Measurements from ENCODE around the gene RNF26. TPM values are rescaled to one million over a fixed set of nuclear protein-coding genes. Genes with fewer than 3 reads are reported as not detected.

RNF26 gene
- total and polyA plus RNA-seq, 4 donors = 6.3 to 19.1 (median 11.1) TPM

GRCh38 chr11:119335655-119336543 lies 1.6 kb downstream of the RNF26 start:
- TF ChIP-seq YY1 (IDR thresholded peaks at IDR 0.05) (peak; percentile 68), ATF3 (IDR thresholded peaks at IDR 0.05) (no peak), ZBTB33 (IDR thresholded peaks at IDR 0.05) (no peak), RXRA (IDR thresholded peaks at IDR 0.05) (peak in 1 of 2 donors; percentile 56), HNF4A (conservative IDR thresholded peaks at IDR 0.05) (peak; percentile 63 to 79), SP1 (IDR thresholded peaks at IDR 0.05) (peak; percentile 66), MAX (IDR thresholded peaks at IDR 0.05) (no peak), HNF4G (IDR thresholded peaks at IDR 0.05) (no peak), REST (IDR thresholded peaks at IDR 0.05) (no peak), TAF1 (conservative IDR thresholded peaks at IDR 0.05) (no peak)
- H3K27me3 ChIP-seq (ENCODE audit: control insufficient read depth in 4 of 4, insufficient read depth in 4 of 4, low read length in 3 of 4) = peaks cover 0 to 2% (median 0%) of the 10 kb centered on the region in 4 donors
- 74% methylated on average over 30 of the region's 30 CpGs for WGBS
- peak overlapping the region in 1 of 2 donors; percentile 75 for H3K27ac ChIP-seq (ENCODE audit: low read depth in 1 of 2, low read length in 2 of 2)
- H3K9ac ChIP-seq (ENCODE audit: low read depth in 1 of 2, low read length in 2 of 2) = no peak overlapping the region
- H3K4me3 ChIP-seq (ENCODE audit: low read depth in 1 of 3, low read length in 3 of 3) = no peak overlapping the region
- no peaks in the 10 kb centered on the region for H3K36me3 ChIP-seq (ENCODE audit: control insufficient read depth in 4 of 4, insufficient read depth in 3 of 4, low read depth in 1 of 4, low read length in 3 of 4)
- no peaks in the 10 kb centered on the region for H3K9me3 ChIP-seq (ENCODE audit: control insufficient read depth in 4 of 4, low read length in 3 of 4)
- DNase-seq (ENCODE audit: low spot score) = no peak
- H3K4me1 ChIP-seq (ENCODE audit: control insufficient read depth in 4 of 4, insufficient read depth in 4 of 4, low read length in 3 of 4) = peaks cover 13 to 42% (median 23%) of the 10 kb centered on the region in 4 donors

- H3K36me3 ChIP-seq (ENCODE audit: control insufficient read depth in 4 of 4, insufficient read depth in 3 of 4, low read depth in 1 of 4, low read length in 3 of 4) = no peaks in the 10 kb centered on the region
- no peak overlapping the region for H3K4me3 ChIP-seq (ENCODE audit: low read depth in 1 of 3, low read length in 3 of 3)
- WGBS = 90% methylated on average over 9 of the region's 9 CpGs
- H3K4me1 ChIP-seq (ENCODE audit: control insufficient read depth in 4 of 4, insufficient read depth in 4 of 4, low read length in 3 of 4) = peaks cover 13 to 42% (median 25%) of the 10 kb centered on the region in 4 donors
- H3K9ac ChIP-seq (ENCODE audit: low read depth in 1 of 2, low read length in 2 of 2) = no peak overlapping the region
- no peaks in the 10 kb centered on the region for H3K9me3 ChIP-seq (ENCODE audit: control insufficient read depth in 4 of 4, low read length in 3 of 4)
- no peak overlapping the region for H3K27ac ChIP-seq (ENCODE audit: low read depth in 1 of 2, low read length in 2 of 2)
- no peak for DNase-seq (ENCODE audit: low spot score)
- H3K27me3 ChIP-seq (ENCODE audit: control insufficient read depth in 4 of 4, insufficient read depth in 4 of 4, low read length in 3 of 4) = peaks cover 0 to 2% (median 0%) of the 10 kb centered on the region in 4 donors
- TF ChIP-seq HNF4G (IDR thresholded peaks at IDR 0.05) = no peak
- no peak for TF ChIP-seq ZBTB33 (IDR thresholded peaks at IDR 0.05)
- TF ChIP-seq JUND (IDR thresholded peaks at IDR 0.05) = no peak
- TF ChIP-seq CTCF (IDR thresholded peaks at IDR 0.05; ENCODE audit: low read depth, low read length, missing input control) = no peak
- TF ChIP-seq YY1 (IDR thresholded peaks at IDR 0.05) = no peak
- TF ChIP-seq NR2F2 (IDR thresholded peaks at IDR 0.05) = no peak
- no peak for TF ChIP-seq GABPA (IDR thresholded peaks at IDR 0.05 in 1 of 2, conservative IDR thresholded peaks at IDR 0.05 in 1 of 2)
- TF ChIP-seq FOXA1 (IDR thresholded peaks at IDR 0.05) = no peak
- TF ChIP-seq EGR1 (IDR thresholded peaks at IDR 0.05; ENCODE audit: low read depth in 2 of 2) = no peak
Measured at GRCh38 chr11:119336744-119337469, 2.6 kb downstream of the RNF26 start.

Measured in liver (tissue), 9 donors.